Mesenchymal stem cell (in vitro differentiated cells and primary cell): ENCODE results near the gene UBE2F. TPM values are rescaled to one million over a fixed set of nuclear protein-coding genes. Genes with fewer than 3 reads are reported as not detected.
A peak's percentile ranks its signal among the peaks of the same experiment; 100 is the strongest.

Experiments used
- DNase-seq: peaks from one replicate; pipeline ENCODE4 v3.0.0-alpha.2; 2013
- H2AFZ ChIP-seq: one replicate; pipeline ENCODE4 v1.6.1; 2013; ENCODE audit warnings: low read depth, mild to moderate bottlenecking, control low read depth, inconsistent platforms, low read length, moderate library complexity
- H2AK5ac ChIP-seq: 2 replicates; pipeline ENCODE4 v1.6.1; 2013; ENCODE audit warnings: low read length, moderate library complexity, mild to moderate bottlenecking, inconsistent platforms; ENCODE audit not compliant: severe bottlenecking
- H2BK120ac ChIP-seq: one replicate; pipeline ENCODE4 v1.6.1; 2013; ENCODE audit warnings: low read depth, mild to moderate bottlenecking, inconsistent platforms, low read length, moderate library complexity
- H2BK12ac ChIP-seq, 2 experiments: one replicate each; pipeline ENCODE4 v1.6.1; 2013; ENCODE audit warnings: inconsistent platforms in 2 of 2, low read length in 2 of 2, mild to moderate bottlenecking in 2 of 2, moderate library complexity in 2 of 2, control low read depth in 1 of 2
- H2BK15ac ChIP-seq: one replicate; pipeline ENCODE4 v1.6.1; 2013; ENCODE audit warnings: mild to moderate bottlenecking, low read depth, inconsistent platforms; ENCODE audit not compliant: poor library complexity, severe bottlenecking
- H2BK5ac ChIP-seq: 2 replicates; pipeline ENCODE4 v1.6.1; 2013; ENCODE audit warnings: low read depth, mild to moderate bottlenecking, low read length, control low read depth, inconsistent platforms; ENCODE audit not compliant: poor library complexity, severe bottlenecking
- H3K14ac ChIP-seq, 2 experiments: one replicate each; pipeline ENCODE4 v1.6.1; 2013; ENCODE audit warnings: inconsistent platforms in 2 of 2, low read length in 2 of 2, control low read depth in 1 of 2, mild to moderate bottlenecking in 1 of 2, moderate library complexity in 1 of 2
- H3K18ac ChIP-seq, 2 experiments: one replicate each; pipeline ENCODE4 v1.6.1; 2013; ENCODE audit warnings: inconsistent platforms in 2 of 2, low read length in 2 of 2, control low read depth in 1 of 2, low read depth in 1 of 2, mild to moderate bottlenecking in 1 of 2
- H3K23ac ChIP-seq, 2 experiments: one replicate each; pipeline ENCODE4 v1.6.1; 2013; ENCODE audit warnings: inconsistent platforms in 2 of 2, low read length in 2 of 2, mild to moderate bottlenecking in 2 of 2, moderate library complexity in 2 of 2, control low read depth in 1 of 2
- H3K27ac ChIP-seq: 2 replicates; pipeline ENCODE4 v1.5.1; 2013; ENCODE audit warnings: mild to moderate bottlenecking, moderate library complexity, low read length, control low read depth, inconsistent platforms; ENCODE audit not compliant: poor library complexity, severe bottlenecking
- H3K27me3 ChIP-seq, 2 experiments: 2 replicates each; pipeline versions ENCODE4 v1.6.1 to v1.7.0; 2013; ENCODE audit warnings: low read length in 2 of 2, mild to moderate bottlenecking in 2 of 2, moderate library complexity in 2 of 2, control low read depth in 1 of 2, inconsistent platforms in 1 of 2; ENCODE audit not compliant: control insufficient read depth in 1 of 2, insufficient read depth in 1 of 2
- H3K36me3 ChIP-seq, 2 experiments: 2 replicates each; pipeline versions ENCODE4 v1.6.1 to v1.7.0; 2013; ENCODE audit warnings: low read length in 2 of 2, control low read depth in 1 of 2, inconsistent platforms in 1 of 2, low read depth in 1 of 2, mild to moderate bottlenecking in 1 of 2; ENCODE audit not compliant: insufficient read depth in 2 of 2, control insufficient read depth in 1 of 2
- H3K4ac ChIP-seq, 2 experiments: one replicate each; pipeline ENCODE4 v1.6.1; 2013; ENCODE audit warnings: inconsistent platforms in 2 of 2, low read length in 2 of 2, mild to moderate bottlenecking in 2 of 2, moderate library complexity in 2 of 2, control low read depth in 1 of 2, low read depth in 1 of 2
- H3K4me1 ChIP-seq: 2 replicates; pipeline ENCODE4 v1.6.1; 2013; ENCODE audit warnings: low read depth, low read length, control low read depth; ENCODE audit not compliant: control insufficient read depth, insufficient read depth
- H3K4me2 ChIP-seq: 2 replicates; pipeline ENCODE4 v1.6.1; 2013; ENCODE audit warnings: low read length, mild to moderate bottlenecking, inconsistent platforms; ENCODE audit not compliant: poor library complexity, severe bottlenecking
- H3K4me3 ChIP-seq, 2 experiments: 2 replicates each; pipeline versions ENCODE4 v1.5.1 to v1.7.0; 2013; ENCODE audit warnings: low read length in 2 of 2, mild to moderate bottlenecking in 2 of 2, control low read depth in 1 of 2, low read depth in 1 of 2; ENCODE audit not compliant: insufficient read depth in 1 of 2
- H3K79me1 ChIP-seq: replicated peaks from 2 replicates; pipeline ENCODE4 v1.6.1; 2013; ENCODE audit warnings: mild to moderate bottlenecking, control low read depth, low read length, inconsistent platforms; ENCODE audit not compliant: poor library complexity, severe bottlenecking
- H3K9ac ChIP-seq: 2 replicates; pipeline ENCODE4 v1.7.0; 2013; ENCODE audit warnings: mild to moderate bottlenecking, low read length, moderate library complexity
- H3K9me3 ChIP-seq: 2 replicates; pipeline ENCODE4 v1.7.0; 2013; ENCODE audit warnings: mild to moderate bottlenecking, low read length; ENCODE audit not compliant: control insufficient read depth
- H4K8ac ChIP-seq: one replicate; pipeline ENCODE4 v1.6.1; 2013; ENCODE audit warnings: inconsistent platforms, mild to moderate bottlenecking, low read length, moderate library complexity
- H4K91ac ChIP-seq: one replicate; pipeline ENCODE4 v1.6.1; 2013; ENCODE audit warnings: mild to moderate bottlenecking, low read length, inconsistent platforms
- WGBS: methylation state at CpG from one replicate; pipeline ENCODE4 v1.1.7; 2013; ENCODE audit warnings: mixed read lengths; 5-methylcytosine and 5-hydroxymethylcytosine counted together
- polyA plus RNA-seq, 2 experiments: library from polyadenylated mRNA; stranded (reverse); fragments of 200-250 nt; gene quantifications; one replicate each; pipeline ENCODE4 v1.2.3, GENCODE V29; 2013

Gene UBE2F, protein sequence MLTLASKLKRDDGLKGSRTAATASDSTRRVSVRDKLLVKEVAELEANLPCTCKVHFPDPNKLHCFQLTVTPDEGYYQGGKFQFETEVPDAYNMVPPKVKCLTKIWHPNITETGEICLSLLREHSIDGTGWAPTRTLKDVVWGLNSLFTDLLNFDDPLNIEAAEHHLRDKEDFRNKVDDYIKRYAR
- polyA plus RNA-seq (2013, experiment 1 of 2) = 39.3 TPM
- polyA plus RNA-seq (2013, experiment 2 of 2) = 41.3 TPM

DNA sequence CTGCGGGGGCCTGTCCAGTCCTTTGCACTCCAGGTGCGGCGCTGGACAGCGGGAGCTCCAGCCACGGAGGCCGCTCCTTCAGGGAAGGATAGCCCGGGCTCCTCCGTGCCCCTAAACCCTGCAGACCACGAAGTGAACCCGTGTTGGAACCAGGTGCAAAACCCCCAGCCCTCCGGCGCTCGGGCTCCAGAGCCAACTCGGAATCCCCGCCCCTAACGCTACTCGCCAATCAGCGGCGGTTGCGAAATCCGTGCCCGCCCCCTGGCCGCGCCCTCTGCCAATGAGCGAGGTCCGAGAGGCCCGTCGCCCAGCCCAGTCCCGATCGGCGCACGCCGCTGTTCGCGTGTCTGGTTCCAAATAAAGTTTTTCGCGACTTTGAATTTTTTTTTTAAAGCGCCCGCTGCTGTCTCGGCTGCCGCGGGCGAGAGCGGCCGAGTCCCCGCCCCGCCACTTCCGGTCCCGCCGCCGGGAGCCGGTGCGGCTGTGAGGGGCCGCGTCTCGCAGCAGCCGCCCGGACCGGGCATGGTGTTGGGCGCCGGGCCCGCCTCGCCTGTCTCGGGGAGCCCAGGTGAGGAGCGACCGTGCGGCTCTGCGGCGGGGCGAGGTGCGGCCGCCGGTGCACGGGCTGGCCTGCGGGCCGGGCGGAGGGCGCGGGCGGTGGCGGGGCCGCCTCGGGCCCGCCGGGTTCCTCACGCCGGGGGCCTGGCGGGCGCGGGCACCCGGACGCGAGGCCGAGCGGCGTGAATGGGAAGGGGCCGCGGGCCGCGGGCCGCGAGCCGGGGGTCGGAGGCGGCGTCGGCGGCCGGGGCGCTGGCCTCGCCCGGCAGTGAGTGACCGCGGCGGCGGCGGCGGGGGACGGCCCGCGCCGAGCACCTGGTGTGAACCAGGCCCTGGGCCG lies at the start of gene UBE2F:
TSS of gene UBE2F (plus strand) at position 450 of the 898 bp plus-strand sequence. CDS start 6,094 bp downstream, outside the sequence.
- H3K18ac ChIP-seq = peak within 1 kb of the TSS; percentile 4 to 90
- H3K9me3 ChIP-seq = peaks cover 13% of the 10 kb centered on the region
- peak within 1 kb of the TSS in 1 of 2 experiments; percentile 86 for H3K14ac ChIP-seq
- H3K27me3 ChIP-seq = no peaks in the 10 kb centered on the region
- H2AK5ac ChIP-seq = no peak within 1 kb of the TSS
- peaks cover 0 to 3% of the 10 kb centered on the region in 2 experiments for H3K36me3 ChIP-seq
- peak within 1 kb of the TSS; percentile 96 for H3K4me2 ChIP-seq
- peak; percentile 97 for DNase-seq
- H2BK12ac ChIP-seq = peak within 1 kb of the TSS in 1 of 2 experiments; percentile 38
- peaks cover 9% of the 10 kb centered on the region for H3K79me1 ChIP-seq
- H2AFZ ChIP-seq = peak within 1 kb of the TSS; percentile 98
- under 1% methylated on average over 85 of the region's 123 CpGs for whole genome bisulfite sequencing
- H3K4ac ChIP-seq = peak within 1 kb of the TSS in 1 of 2 experiments; percentile 60
- peak within 1 kb of the TSS; percentile 89 to 96 for H3K4me3 ChIP-seq
- peak within 1 kb of the TSS; percentile 89 for H3K9ac ChIP-seq
- peak within 1 kb of the TSS; percentile 66 for H2BK120ac ChIP-seq
- peaks cover 18% of the 10 kb centered on the region for H3K4me1 ChIP-seq
- peak within 1 kb of the TSS; percentile 45 for H2BK15ac ChIP-seq
- peak within 1 kb of the TSS; percentile 18 for H4K91ac ChIP-seq
- peak within 1 kb of the TSS; percentile 64 for H4K8ac ChIP-seq
- peak within 1 kb of the TSS; percentile 6 to 68 for H3K23ac ChIP-seq
- peak within 1 kb of the TSS; percentile 19 for H3K27ac ChIP-seq
- H2BK5ac ChIP-seq = no peak within 1 kb of the TSS

DNA sequence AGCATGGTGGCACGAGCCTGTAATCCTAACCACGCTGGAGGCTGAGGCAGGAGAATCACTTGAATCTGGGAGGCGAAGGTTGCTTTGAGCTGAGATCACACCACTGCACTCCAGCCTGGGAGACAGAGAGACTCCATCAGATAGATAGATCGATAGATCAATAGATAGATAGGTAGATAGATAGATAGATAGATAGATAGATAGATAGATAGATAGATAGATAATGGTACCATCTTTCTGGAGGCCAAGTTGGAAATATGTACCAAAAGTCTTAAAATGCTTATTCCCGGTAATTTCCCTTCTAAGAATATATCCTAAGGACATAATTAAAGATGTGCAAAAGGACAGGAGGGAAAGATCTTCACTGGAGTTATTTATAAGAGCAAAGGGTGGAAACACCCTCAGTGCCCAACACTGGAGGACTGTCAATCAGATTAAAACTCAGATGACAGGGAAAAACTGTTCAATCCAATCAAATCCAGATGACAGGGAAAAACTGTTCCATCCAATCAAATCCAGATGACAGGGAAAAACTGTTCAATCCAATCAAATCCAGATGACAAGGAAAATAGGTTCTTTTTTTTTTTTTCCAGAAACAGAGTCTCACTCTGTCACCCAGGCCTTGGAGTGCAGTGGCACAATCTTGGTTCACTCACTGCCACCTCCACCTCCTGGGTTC lies 49.0 kb upstream of the UBE2F start:
- Histone ChIP-seq H2AFZ (no peak overlapping the region), H2BK5ac (no peak overlapping the region), H3K18ac (no peak overlapping the region), H3K27ac (no peak overlapping the region), H3K4me3 (no peak overlapping the region), H3K4ac (no peak overlapping the region), H3K4me2 (no peak overlapping the region), H3K14ac (no peak overlapping the region), H3K9ac (no peak overlapping the region), H3K23ac (no peak overlapping the region), H2BK120ac (no peak overlapping the region), H2BK15ac (no peak overlapping the region), H2BK12ac (no peak overlapping the region), H3K9me3 (no peaks in the 10 kb centered on the region), H4K91ac (no peak overlapping the region), H2AK5ac (no peak overlapping the region), H3K4me1 (peaks cover 5% of the 10 kb centered on the region), H3K27me3 (peaks cover 0 to 13% of the 10 kb centered on the region in 2 experiments), H4K8ac (no peak overlapping the region), H3K36me3 (no peaks in the 10 kb centered on the region), H3K79me1 (no peaks in the 10 kb centered on the region)
- WGBS = 89% methylated on average over 4 of the region's 5 CpGs
- DNase-seq = no peak

DNA sequence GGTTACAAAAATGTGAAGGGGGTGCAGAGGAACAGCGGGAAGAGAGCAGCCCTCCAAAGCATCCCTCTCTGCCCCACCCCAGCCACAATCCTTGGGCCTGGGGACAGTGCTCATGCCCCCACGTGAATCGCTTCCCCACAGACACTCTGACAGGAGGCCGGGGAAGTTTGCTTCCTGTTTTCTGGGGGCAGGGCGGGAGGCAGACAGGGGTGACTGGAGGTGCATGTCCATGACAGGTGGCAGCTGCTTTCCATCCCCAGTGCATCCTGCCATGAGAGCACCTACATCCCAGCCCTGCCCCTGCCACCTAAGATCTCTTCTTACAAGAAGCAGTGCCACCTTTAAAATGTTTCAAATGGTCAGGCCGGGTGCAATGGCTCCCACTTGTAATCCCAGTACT lies 47.2 kb upstream of the UBE2F start:
- Histone ChIP-seq H2AK5ac (no peak overlapping the region), H3K14ac (no peak overlapping the region), H2AFZ (no peak overlapping the region), H4K91ac (no peak overlapping the region), H2BK5ac (no peak overlapping the region), H3K36me3 (no peaks in the 10 kb centered on the region), H3K4me2 (no peak overlapping the region), H3K4me3 (no peak overlapping the region), H4K8ac (no peak overlapping the region), H2BK15ac (no peak overlapping the region), H3K4ac (no peak overlapping the region), H3K23ac (no peak overlapping the region), H3K18ac (no peak overlapping the region), H3K27me3 (peaks cover 0 to 9% of the 10 kb centered on the region in 2 experiments), H2BK12ac (no peak overlapping the region), H3K27ac (no peak overlapping the region), H2BK120ac (no peak overlapping the region), H3K9me3 (no peaks in the 10 kb centered on the region), H3K4me1 (peaks cover 12% of the 10 kb centered on the region), H3K79me1 (no peaks in the 10 kb centered on the region), H3K9ac (no peak overlapping the region)
- no peak for DNase-seq
- 84% methylated on average over 6 of the region's 6 CpGs for WGBS
